Hematopoietic multipotent progenitor cell treated with erythropoietin and hydrocortisone succinate and interleukin-3 and kit ligand, for 17 days (in vitro differentiated cells): Measurements from ENCODE around the gene EXOC5.
"Not testable (repeated sequence)": the region's sequence is repeated elsewhere in the genome, so short reads cannot be mapped to it uniquely, and the experiment has no call there.

Experiments
- DNase-seq: peaks from one replicate; pipeline ENCODE4 v3.0.0-alpha.2; 2015; ENCODE audit warnings: low spot score

The EXOC5 gene

GRCh38 chr14:57258221-57258620, 10.5 kb downstream of the EXOC5 start:
- not testable (repeated sequence) for DNase-seq

GRCh38 chr14:57254884-57255283, 13.8 kb downstream of the EXOC5 start:
- no peak for DNase-seq

- no peak for DNase-seq
Measured at GRCh38 chr14:57246933-57247657, 21.6 kb downstream of the EXOC5 start.

GRCh38 chr14:57245941-57246340, 22.8 kb downstream of the EXOC5 start:
- no peak for DNase-seq

GRCh38 chr14:57244106-57244505, 24.6 kb downstream of the EXOC5 start:
- DNase-seq, result no peak

GRCh38 chr14:57243320-57243719, 25.4 kb downstream of the EXOC5 start:
- no peak for DNase-seq

- DNase-seq, result not testable (repeated sequence)
Measured at GRCh38 chr14:57240115-57240514, 28.6 kb downstream of the EXOC5 start.

- DNase-seq, result no peak
Measured at GRCh38 chr14:57232006-57232405, 36.7 kb downstream of the EXOC5 start.

- DNase-seq, result not testable (repeated sequence)
Measured at GRCh38 chr14:57228320-57228719, 40.4 kb downstream of the EXOC5 start.

- DNase-seq, result no peak
Measured at GRCh38 chr14:57227083-57227482, 41.6 kb downstream of the EXOC5 start.

- no peak for DNase-seq
Measured at GRCh38 chr14:57221931-57222330, 46.8 kb downstream of the EXOC5 start.

- no peak for DNase-seq
Measured at GRCh38 chr14:57212919-57213318, 55.8 kb downstream of the EXOC5 start.

- DNase-seq, result no peak
Measured at GRCh38 chr14:57209561-57209960, 59.1 kb downstream of the EXOC5 start.

GRCh38 chr14:57205938-57206337, 62.8 kb downstream of the EXOC5 start:
- no peak for DNase-seq

- not testable (repeated sequence) for DNase-seq
Measured at GRCh38 chr14:57202672-57203071, 66.0 kb downstream of the EXOC5 start.

GRCh38 chr14:57199921-57200320, 68.8 kb downstream of the EXOC5 start:
- no peak for DNase-seq

- DNase-seq, result no peak
Measured at GRCh38 chr14:57189070-57189469, 79.6 kb downstream of the EXOC5 start.

- no peak for DNase-seq
Measured at GRCh38 chr14:57182760-57183503, 85.8 kb downstream of the EXOC5 start.

GRCh38 chr14:57179273-57179672, 89.4 kb downstream of the EXOC5 start:
- no peak for DNase-seq

GRCh38 chr14:57174466-57174865, 94.2 kb downstream of the EXOC5 start:
- no peak for DNase-seq

GRCh38 chr14:57171903-57172302, 96.8 kb downstream of the EXOC5 start:
- DNase-seq, result no peak

- no peak for DNase-seq
Measured at GRCh38 chr14:57171363-57171762, 97.3 kb downstream of the EXOC5 start.

GRCh38 chr14:57169901-57170300, 98.8 kb downstream of the EXOC5 start:
- no peak for DNase-seq
